ENCODE measurements around the gene BGLAP. TPM values are rescaled to one million over a fixed set of nuclear protein-coding genes. Genes with fewer than 3 reads are reported as not detected.

BGLAP gene
- total RNA-seq, 1 experiment from 2014 or later: 2.3 TPM

DNA sequence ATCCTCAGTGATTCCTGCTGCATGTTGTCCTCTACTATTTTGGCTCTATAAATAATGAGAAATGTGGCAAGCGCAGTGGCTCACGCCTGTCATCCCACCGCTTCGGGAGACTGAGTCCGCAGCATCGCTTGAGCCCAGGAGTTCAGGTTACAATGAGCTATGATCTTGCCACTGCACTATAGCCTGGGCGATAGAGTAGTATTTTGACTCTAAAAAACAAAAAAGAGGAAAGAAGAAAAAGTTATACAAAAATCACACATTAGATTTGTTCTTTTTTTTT lies 48.8 kb upstream of the BGLAP start (continued):
- TF ChIP-seq ATF2 (CRISPR knock-in tag; IDR thresholded peaks at IDR 0.05; ENCODE audit: borderline replicate concordance, low read depth) (no peak), GTF2I (CRISPR knock-in tag; conservative IDR thresholded peaks at IDR 0.05) (no peak), PRRX2 (CRISPR knock-in tag; IDR thresholded peaks at IDR 0.05) (no peak), NFATC4 (CRISPR knock-in tag; IDR thresholded peaks at IDR 0.05) (no peak), ZNF281 (CRISPR knock-in tag; IDR thresholded peaks at IDR 0.05) (no peak), TEAD1 (CRISPR knock-in tag; IDR thresholded peaks at IDR 0.05) (no peak)

GRCh38 chr1:156193488-156194299 lies 48.3 kb upstream of the BGLAP start, which contains the start of gene SLC25A44:
Gene SLC25A44 (plus strand): TSS chr1:156194104. CDS start chr1:156199848, 5,744 bp downstream.
- ATAC-seq (peak; percentile 98), DNase-seq (ENCODE audit: low spot score) (peak; percentile 97)
- H3K36me3 Mint-ChIP-seq: peaks cover 11% of the 10 kb centered on the region
- no peaks in the 10 kb centered on the region for H3K27me3 Mint-ChIP-seq (ENCODE audit: low read depth)
- ChIA-PET CTCF (interaction anchor here (0.6 to 2.6 kb wide), 23 partner anchors 10 to 209 kb away, joined by 3 to 29 read pairs (median 5); partner anchors contain the start of genes CCT3, PMF1, SEMA4A and SMG5), POLR2A (interaction anchor here (0.6 to 1.7 kb wide), 6 partner anchors 18 to 949 kb away, joined by 3 to 8 read pairs (median 4); partner anchors contain the start of gene PMF1)
- H3K9me3 Mint-ChIP-seq: peaks cover 14% of the 10 kb centered on the region
- peaks cover 35% of the 10 kb centered on the region for H3K4me1 Mint-ChIP-seq
- peak within 1 kb of the TSS; percentile 98 for H3K27ac Mint-ChIP-seq
- H3K4me3 Mint-ChIP-seq: peak within 1 kb of the TSS; percentile 99
- TF ChIP-seq MLX (CRISPR knock-in tag; IDR thresholded peaks at IDR 0.05) (no peak), USF2 (CRISPR knock-in tag; IDR thresholded peaks at IDR 0.05) (no peak; the same call in 1 of the 2 replicates), NR2C2 (CRISPR knock-in tag; IDR thresholded peaks at IDR 0.05) (no peak), USF1 (CRISPR knock-in tag; IDR thresholded peaks at IDR 0.05) (peak; percentile 30; the same call in 1 of the 2 replicates), IRF1 (CRISPR knock-in tag; IDR thresholded peaks at IDR 0.05) (no peak), ZNF219 (CRISPR knock-in tag; IDR thresholded peaks at IDR 0.05; ENCODE audit: borderline replicate concordance) (no peak), GABPB1 (CRISPR knock-in tag; IDR thresholded peaks at IDR 0.05) (peak; percentile 11; the same call in 1 of the 2 replicates), MXD4 (CRISPR knock-in tag; IDR thresholded peaks at IDR 0.05; ENCODE audit: borderline replicate concordance) (no peak), FOXK1 (CRISPR knock-in tag; IDR thresholded peaks at IDR 0.05) (peak; percentile 81), NFYB (CRISPR knock-in tag; conservative IDR thresholded peaks at IDR 0.05; ENCODE audit: low read depth) (peak; percentile 60)
- TF ChIP-seq, protein P1, sequence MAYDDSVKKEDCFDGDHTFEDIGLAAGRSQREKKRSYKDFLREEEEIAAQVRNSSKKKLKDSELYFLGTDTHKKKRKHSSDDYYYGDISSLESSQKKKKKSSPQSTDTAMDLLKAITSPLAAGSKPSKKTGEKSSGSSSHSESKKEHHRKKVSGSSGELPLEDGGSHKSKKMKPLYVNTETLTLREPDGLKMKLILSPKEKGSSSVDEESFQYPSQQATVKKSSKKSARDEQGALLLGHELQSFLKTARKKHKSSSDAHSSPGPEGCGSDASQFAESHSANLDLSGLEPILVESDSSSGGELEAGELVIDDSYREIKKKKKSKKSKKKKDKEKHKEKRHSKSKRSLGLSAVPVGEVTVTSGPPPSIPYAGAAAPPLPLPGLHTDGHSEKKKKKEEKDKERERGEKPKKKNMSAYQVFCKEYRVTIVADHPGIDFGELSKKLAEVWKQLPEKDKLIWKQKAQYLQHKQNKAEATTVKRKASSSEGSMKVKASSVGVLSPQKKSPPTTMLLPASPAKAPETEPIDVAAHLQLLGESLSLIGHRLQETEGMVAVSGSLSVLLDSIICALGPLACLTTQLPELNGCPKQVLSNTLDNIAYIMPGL (CRISPR knock-in tag; IDR thresholded peaks at IDR 0.05): 0 out of 2 replicates have a peak, but pooled peaks have one; percentile 21
- TF ChIP-seq, protein P2, sequence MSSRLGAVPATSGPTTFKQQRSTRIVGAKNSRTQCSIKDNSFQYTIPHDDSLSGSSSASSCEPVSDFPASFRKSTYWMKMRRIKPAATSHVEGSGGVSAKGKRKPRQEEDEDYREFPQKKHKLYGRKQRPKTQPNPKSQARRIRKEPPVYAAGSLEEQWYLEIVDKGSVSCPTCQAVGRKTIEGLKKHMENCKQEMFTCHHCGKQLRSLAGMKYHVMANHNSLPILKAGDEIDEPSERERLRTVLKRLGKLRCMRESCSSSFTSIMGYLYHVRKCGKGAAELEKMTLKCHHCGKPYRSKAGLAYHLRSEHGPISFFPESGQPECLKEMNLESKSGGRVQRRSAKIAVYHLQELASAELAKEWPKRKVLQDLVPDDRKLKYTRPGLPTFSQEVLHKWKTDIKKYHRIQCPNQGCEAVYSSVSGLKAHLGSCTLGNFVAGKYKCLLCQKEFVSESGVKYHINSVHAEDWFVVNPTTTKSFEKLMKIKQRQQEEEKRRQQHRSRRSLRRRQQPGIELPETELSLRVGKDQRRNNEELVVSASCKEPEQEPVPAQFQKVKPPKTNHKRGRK (CRISPR knock-in tag; IDR thresholded peaks at IDR 0.05; ENCODE audit: borderline replicate concordance): no peak
- TF ChIP-seq, protein P3, sequence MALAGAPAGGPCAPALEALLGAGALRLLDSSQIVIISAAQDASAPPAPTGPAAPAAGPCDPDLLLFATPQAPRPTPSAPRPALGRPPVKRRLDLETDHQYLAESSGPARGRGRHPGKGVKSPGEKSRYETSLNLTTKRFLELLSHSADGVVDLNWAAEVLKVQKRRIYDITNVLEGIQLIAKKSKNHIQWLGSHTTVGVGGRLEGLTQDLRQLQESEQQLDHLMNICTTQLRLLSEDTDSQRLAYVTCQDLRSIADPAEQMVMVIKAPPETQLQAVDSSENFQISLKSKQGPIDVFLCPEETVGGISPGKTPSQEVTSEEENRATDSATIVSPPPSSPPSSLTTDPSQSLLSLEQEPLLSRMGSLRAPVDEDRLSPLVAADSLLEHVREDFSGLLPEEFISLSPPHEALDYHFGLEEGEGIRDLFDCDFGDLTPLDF (CRISPR knock-in tag; IDR thresholded peaks at IDR 0.05): no peak
- TF ChIP-seq, protein P4, sequence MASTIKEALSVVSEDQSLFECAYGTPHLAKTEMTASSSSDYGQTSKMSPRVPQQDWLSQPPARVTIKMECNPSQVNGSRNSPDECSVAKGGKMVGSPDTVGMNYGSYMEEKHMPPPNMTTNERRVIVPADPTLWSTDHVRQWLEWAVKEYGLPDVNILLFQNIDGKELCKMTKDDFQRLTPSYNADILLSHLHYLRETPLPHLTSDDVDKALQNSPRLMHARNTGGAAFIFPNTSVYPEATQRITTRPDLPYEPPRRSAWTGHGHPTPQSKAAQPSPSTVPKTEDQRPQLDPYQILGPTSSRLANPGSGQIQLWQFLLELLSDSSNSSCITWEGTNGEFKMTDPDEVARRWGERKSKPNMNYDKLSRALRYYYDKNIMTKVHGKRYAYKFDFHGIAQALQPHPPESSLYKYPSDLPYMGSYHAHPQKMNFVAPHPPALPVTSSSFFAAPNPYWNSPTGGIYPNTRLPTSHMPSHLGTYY (CRISPR knock-in tag; IDR thresholded peaks at IDR 0.05): no peak

Data from WTC11 (cell line).